HG02970 (cell line): ENCODE data around the gene TNFRSF6B.
"Not testable (repeated sequence)": the region's sequence is repeated elsewhere in the genome, so short reads cannot be mapped to it uniquely, and the experiment has no call there.

Experiments
- ATAC-seq: cut with Tn5 transposase; IDR thresholded peaks from one replicate; pipeline ENCODE4 v1.9.1; 2021; ENCODE audit warnings: mild to moderate bottlenecking, moderate library complexity, moderate number of reproducible peaks; ENCODE audit not compliant: unreplicated experiment, low FRiP score

The TNFRSF6B gene

GRCh38 chr20:63705232-63706026 is 9.0 kb downstream of the TNFRSF6B start:
- no peak for ATAC-seq

GRCh38 chr20:63706027-63706695 is 9.7 kb downstream of the TNFRSF6B start:
- ATAC-seq: no peak

GRCh38 chr20:63706852-63707557 is 10.6 kb downstream of the TNFRSF6B start:
- ATAC-seq: peak; percentile 25

GRCh38 chr20:63707558-63708300 is 11.3 kb downstream of the TNFRSF6B start, which contains the start of the genes ARFRP1 and ZGPAT:
ARFRP1 (minus strand) TSS chr20:63707976; CDS start chr20:63707091, 885 bp downstream.
ZGPAT (plus strand) TSS chr20:63708039; CDS start chr20:63708581, 542 bp downstream.
- peak; percentile 73 for ATAC-seq

- peak; percentile 8 for ATAC-seq
Measured at GRCh38 chr20:63708301-63709148, 12.1 kb downstream of the TNFRSF6B start.

GRCh38 chr20:63709149-63709527 is 12.7 kb downstream of the TNFRSF6B start:
- no peak for ATAC-seq

GRCh38 chr20:63711085-63711645 is 14.7 kb downstream of the TNFRSF6B start:
- ATAC-seq: no peak

GRCh38 chr20:63712191-63712590 is 15.7 kb downstream of the TNFRSF6B start:
- ATAC-seq: no peak

- no peak for ATAC-seq
Measured at GRCh38 chr20:63714858-63715257, 18.4 kb downstream of the TNFRSF6B start.

- ATAC-seq: no peak
Measured at GRCh38 chr20:63718996-63719395, 22.5 kb downstream of the TNFRSF6B start.

- not testable (repeated sequence) for ATAC-seq
Measured at GRCh38 chr20:63722967-63723622, 26.6 kb downstream of the TNFRSF6B start.

GRCh38 chr20:63730189-63730733 is 33.8 kb downstream of the TNFRSF6B start:
- not testable (repeated sequence) for ATAC-seq

GRCh38 chr20:63731410-63731809 is 35.0 kb downstream of the TNFRSF6B start:
- no peak for ATAC-seq

GRCh38 chr20:63732118-63733095 is 36.0 kb downstream of the TNFRSF6B start:
- no peak for ATAC-seq

GRCh38 chr20:63733117-63733516 is 36.7 kb downstream of the TNFRSF6B start:
- ATAC-seq: no peak

GRCh38 chr20:63733579-63734081 is 37.2 kb downstream of the TNFRSF6B start:
- ATAC-seq: no peak
